ENCODE data around the gene RICTOR. TPM values are rescaled to one million over a fixed set of nuclear protein-coding genes. Genes with fewer than 3 reads are reported as not detected.

RICTOR gene
- total and polyA plus RNA-seq, 9 of the 15 experiments (the other 6 are each of a cell fraction or from before 2014, with no cell fraction given) = 13.9 to 46.6 (median 22.6) TPM

GRCh38 chr5:38888041-38888440, 186.2 kb downstream of the RICTOR start (continued):
- TF ChIP-seq, protein P1, sequence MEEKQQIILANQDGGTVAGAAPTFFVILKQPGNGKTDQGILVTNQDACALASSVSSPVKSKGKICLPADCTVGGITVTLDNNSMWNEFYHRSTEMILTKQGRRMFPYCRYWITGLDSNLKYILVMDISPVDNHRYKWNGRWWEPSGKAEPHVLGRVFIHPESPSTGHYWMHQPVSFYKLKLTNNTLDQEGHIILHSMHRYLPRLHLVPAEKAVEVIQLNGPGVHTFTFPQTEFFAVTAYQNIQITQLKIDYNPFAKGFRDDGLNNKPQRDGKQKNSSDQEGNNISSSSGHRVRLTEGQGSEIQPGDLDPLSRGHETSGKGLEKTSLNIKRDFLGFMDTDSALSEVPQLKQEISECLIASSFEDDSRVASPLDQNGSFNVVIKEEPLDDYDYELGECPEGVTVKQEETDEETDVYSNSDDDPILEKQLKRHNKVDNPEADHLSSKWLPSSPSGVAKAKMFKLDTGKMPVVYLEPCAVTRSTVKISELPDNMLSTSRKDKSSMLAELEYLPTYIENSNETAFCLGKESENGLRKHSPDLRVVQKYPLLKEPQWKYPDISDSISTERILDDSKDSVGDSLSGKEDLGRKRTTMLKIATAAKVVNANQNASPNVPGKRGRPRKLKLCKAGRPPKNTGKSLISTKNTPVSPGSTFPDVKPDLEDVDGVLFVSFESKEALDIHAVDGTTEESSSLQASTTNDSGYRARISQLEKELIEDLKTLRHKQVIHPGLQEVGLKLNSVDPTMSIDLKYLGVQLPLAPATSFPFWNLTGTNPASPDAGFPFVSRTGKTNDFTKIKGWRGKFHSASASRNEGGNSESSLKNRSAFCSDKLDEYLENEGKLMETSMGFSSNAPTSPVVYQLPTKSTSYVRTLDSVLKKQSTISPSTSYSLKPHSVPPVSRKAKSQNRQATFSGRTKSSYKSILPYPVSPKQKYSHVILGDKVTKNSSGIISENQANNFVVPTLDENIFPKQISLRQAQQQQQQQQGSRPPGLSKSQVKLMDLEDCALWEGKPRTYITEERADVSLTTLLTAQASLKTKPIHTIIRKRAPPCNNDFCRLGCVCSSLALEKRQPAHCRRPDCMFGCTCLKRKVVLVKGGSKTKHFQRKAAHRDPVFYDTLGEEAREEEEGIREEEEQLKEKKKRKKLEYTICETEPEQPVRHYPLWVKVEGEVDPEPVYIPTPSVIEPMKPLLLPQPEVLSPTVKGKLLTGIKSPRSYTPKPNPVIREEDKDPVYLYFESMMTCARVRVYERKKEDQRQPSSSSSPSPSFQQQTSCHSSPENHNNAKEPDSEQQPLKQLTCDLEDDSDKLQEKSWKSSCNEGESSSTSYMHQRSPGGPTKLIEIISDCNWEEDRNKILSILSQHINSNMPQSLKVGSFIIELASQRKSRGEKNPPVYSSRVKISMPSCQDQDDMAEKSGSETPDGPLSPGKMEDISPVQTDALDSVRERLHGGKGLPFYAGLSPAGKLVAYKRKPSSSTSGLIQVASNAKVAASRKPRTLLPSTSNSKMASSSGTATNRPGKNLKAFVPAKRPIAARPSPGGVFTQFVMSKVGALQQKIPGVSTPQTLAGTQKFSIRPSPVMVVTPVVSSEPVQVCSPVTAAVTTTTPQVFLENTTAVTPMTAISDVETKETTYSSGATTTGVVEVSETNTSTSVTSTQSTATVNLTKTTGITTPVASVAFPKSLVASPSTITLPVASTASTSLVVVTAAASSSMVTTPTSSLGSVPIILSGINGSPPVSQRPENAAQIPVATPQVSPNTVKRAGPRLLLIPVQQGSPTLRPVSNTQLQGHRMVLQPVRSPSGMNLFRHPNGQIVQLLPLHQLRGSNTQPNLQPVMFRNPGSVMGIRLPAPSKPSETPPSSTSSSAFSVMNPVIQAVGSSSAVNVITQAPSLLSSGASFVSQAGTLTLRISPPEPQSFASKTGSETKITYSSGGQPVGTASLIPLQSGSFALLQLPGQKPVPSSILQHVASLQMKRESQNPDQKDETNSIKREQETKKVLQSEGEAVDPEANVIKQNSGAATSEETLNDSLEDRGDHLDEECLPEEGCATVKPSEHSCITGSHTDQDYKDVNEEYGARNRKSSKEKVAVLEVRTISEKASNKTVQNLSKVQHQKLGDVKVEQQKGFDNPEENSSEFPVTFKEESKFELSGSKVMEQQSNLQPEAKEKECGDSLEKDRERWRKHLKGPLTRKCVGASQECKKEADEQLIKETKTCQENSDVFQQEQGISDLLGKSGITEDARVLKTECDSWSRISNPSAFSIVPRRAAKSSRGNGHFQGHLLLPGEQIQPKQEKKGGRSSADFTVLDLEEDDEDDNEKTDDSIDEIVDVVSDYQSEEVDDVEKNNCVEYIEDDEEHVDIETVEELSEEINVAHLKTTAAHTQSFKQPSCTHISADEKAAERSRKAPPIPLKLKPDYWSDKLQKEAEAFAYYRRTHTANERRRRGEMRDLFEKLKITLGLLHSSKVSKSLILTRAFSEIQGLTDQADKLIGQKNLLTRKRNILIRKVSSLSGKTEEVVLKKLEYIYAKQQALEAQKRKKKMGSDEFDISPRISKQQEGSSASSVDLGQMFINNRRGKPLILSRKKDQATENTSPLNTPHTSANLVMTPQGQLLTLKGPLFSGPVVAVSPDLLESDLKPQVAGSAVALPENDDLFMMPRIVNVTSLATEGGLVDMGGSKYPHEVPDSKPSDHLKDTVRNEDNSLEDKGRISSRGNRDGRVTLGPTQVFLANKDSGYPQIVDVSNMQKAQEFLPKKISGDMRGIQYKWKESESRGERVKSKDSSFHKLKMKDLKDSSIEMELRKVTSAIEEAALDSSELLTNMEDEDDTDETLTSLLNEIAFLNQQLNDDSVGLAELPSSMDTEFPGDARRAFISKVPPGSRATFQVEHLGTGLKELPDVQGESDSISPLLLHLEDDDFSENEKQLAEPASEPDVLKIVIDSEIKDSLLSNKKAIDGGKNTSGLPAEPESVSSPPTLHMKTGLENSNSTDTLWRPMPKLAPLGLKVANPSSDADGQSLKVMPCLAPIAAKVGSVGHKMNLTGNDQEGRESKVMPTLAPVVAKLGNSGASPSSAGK (IDR thresholded peaks at IDR 0.05) = no peak
- TF ChIP-seq MYC (IDR thresholded peaks at IDR 0.05; ENCODE audit: low read depth, low read length) (peak; percentile 86; the same call in 1 of the 2 replicates), MYC (CRISPR knock-in tag; IDR thresholded peaks at IDR 0.05; ENCODE audit: borderline replicate concordance, low read depth) (no peak), ZNF146 (CRISPR knock-in tag; IDR thresholded peaks at IDR 0.05; ENCODE audit: unreplicated experiment) (no peak), ZNF175 (CRISPR knock-in tag; IDR thresholded peaks at IDR 0.05; ENCODE audit: low read depth) (no peak), SNRNP70 (optimal IDR thresholded peaks at IDR 0.05; ENCODE audit: low read depth, low read length) (no peak)
- TF ChIP-seq, protein P2, sequence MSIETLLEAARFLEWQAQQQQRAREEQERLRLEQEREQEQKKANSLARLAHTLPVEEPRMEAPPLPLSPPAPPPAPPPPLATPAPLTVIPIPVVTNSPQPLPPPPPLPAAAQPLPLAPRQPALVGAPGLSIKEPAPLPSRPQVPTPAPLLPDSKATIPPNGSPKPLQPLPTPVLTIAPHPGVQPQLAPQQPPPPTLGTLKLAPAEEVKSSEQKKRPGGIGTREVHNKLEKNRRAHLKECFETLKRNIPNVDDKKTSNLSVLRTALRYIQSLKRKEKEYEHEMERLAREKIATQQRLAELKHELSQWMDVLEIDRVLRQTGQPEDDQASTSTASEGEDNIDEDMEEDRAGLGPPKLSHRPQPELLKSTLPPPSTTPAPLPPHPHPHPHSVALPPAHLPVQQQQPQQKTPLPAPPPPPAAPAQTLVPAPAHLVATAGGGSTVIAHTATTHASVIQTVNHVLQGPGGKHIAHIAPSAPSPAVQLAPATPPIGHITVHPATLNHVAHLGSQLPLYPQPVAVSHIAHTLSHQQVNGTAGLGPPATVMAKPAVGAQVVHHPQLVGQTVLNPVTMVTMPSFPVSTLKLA (conservative IDR thresholded peaks at IDR 0.05) = peak in 1 of 2 experiments; percentile 57; a peak in 3 of 4 replicates
